ENCODE data around the gene SYCP2.

DNA sequence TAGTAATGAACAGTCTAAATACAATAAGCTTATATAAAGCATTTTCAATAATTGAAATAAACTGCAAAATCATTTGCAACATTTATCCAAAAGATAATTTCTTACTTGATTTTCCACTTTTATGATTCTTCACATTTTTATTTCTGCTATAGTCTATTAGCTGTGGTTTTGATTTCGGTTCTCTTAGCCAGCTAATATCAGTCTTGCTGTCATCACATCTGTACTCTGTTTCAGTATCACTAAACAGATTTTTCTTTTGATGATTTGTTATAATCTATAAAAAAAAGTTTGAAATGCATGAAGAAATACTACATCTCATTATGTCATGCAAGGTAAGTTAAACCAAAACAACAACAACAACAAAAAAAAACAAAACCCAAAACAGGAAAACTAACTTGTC lies 53.2 kb downstream of the SYCP2 start:
- no peak for TF ChIP-seq POLR2A (IDR thresholded peaks at IDR 0.05)
- TF ChIP-seq, protein P1, sequence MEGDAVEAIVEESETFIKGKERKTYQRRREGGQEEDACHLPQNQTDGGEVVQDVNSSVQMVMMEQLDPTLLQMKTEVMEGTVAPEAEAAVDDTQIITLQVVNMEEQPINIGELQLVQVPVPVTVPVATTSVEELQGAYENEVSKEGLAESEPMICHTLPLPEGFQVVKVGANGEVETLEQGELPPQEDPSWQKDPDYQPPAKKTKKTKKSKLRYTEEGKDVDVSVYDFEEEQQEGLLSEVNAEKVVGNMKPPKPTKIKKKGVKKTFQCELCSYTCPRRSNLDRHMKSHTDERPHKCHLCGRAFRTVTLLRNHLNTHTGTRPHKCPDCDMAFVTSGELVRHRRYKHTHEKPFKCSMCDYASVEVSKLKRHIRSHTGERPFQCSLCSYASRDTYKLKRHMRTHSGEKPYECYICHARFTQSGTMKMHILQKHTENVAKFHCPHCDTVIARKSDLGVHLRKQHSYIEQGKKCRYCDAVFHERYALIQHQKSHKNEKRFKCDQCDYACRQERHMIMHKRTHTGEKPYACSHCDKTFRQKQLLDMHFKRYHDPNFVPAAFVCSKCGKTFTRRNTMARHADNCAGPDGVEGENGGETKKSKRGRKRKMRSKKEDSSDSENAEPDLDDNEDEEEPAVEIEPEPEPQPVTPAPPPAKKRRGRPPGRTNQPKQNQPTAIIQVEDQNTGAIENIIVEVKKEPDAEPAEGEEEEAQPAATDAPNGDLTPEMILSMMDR (IDR thresholded peaks at IDR 0.05) = no peak
